Right hindlimb (tissue), 1 donor: ENCODE measurements around the gene ZC3H4.
A peak's percentile ranks its signal among the peaks of the same experiment; 100 is the strongest.
"Not testable (repeated sequence)": the region's sequence is repeated elsewhere in the genome, so short reads cannot be mapped to it uniquely, and the experiment has no call there.

Source experiments
- DNase-seq: peaks from one replicate; pipeline ENCODE4 v3.0.0-alpha.2; 2018

Gene ZC3H4

DNA sequence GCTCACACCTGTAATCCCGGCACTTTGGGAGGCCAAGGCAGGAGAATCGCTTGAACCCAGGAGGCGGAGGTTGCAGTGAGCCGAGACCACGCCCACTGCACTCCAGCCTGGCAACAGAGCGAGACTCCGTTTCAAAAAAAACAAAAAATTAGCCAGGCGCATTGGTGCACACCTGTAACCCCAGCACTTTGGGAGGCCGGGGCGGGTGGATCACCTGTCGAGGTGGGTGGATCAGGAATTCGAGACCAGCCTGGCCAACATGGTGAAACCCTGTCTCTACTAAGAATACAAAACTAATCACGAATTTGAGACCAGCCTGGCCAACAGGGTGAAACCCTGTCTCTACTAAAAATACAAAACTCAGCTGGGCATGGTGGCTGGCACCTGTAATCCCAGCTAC lies 35.2 kb downstream of the ZC3H4 start:
- DNase-seq: not testable (repeated sequence)

DNA sequence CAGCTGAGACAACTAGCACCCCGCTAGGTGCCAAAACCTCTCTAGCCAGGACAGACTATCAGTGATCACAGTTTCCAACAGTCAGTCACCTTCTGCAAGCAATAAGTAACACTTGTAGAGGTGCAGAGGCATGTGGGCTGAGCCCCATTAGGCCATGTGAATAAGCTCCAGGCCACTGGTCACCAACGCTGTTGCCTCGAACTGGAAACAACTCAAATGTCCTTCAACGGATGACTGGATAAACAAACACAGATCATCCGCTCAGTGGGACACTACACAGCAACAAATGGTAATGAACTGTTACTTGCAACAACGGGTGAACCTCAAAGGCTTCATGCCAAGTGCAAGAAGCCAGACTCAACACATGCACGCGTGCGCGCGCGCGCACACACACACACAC lies 37.6 kb downstream of the ZC3H4 start:
- DNase-seq: no peak

- DNase-seq: no peak
These were observed 38.3 kb downstream of the ZC3H4 start for GRCh38 chr19:47075179-47075810.

- DNase-seq: no peak
These were observed 39.0 kb downstream of the ZC3H4 start for GRCh38 chr19:47074621-47075020.

- DNase-seq: no peak
These were observed 40.0 kb downstream of the ZC3H4 start for GRCh38 chr19:47073574-47073973.

DNA sequence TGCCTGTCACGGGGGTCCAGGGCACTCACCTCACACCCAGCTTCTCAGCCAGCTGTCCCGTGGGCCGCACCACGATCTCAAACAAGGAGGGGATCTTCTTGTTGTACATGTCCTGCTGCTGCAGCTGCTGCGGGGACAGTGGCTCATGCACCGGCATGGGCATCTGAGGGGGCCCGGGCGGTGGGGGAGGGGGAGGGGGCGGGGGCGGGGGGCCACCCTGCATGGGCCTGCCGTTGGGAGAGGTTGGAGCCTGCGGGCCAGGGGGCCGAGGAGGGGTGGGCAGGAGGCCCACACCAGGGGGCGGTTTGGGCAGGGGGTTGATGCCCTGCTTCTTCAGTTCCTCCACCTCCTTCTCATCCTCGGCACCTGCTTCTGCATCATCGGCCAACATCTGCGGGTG lies 41.3 kb downstream of the ZC3H4 start:
- DNase-seq: no peak

- DNase-seq: no peak
These were observed 41.8 kb downstream of the ZC3H4 start for GRCh38 chr19:47071731-47072130.

- DNase-seq: no peak
These were observed 42.8 kb downstream of the ZC3H4 start for GRCh38 chr19:47070756-47071155.

DNA sequence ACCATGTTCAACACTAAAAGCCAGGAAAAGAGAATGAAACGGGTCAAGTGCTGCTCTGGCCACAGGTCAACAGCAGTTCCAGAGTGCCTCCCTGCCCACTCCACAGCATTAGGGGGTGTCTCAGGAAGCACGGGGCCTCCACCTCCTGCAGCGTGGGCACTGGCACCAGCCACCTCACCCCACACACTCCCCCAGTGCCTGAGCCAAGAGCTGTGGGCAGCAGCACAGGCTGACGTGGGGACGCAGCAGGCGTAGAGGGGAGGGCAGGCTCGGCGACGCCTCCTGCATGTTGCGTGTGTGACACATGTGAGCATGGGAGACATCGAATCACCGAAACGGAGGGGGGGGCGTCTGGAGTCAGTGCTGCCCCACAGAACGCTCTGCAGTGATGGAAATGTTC lies 43.8 kb downstream of the ZC3H4 start:
- no peak for DNase-seq

- no peak for DNase-seq
These were observed 44.6 kb downstream of the ZC3H4 start for GRCh38 chr19:47068876-47069406.

GRCh38 chr19:47068246-47068645 lies 45.3 kb downstream of the ZC3H4 start:
- DNase-seq: no peak

DNA sequence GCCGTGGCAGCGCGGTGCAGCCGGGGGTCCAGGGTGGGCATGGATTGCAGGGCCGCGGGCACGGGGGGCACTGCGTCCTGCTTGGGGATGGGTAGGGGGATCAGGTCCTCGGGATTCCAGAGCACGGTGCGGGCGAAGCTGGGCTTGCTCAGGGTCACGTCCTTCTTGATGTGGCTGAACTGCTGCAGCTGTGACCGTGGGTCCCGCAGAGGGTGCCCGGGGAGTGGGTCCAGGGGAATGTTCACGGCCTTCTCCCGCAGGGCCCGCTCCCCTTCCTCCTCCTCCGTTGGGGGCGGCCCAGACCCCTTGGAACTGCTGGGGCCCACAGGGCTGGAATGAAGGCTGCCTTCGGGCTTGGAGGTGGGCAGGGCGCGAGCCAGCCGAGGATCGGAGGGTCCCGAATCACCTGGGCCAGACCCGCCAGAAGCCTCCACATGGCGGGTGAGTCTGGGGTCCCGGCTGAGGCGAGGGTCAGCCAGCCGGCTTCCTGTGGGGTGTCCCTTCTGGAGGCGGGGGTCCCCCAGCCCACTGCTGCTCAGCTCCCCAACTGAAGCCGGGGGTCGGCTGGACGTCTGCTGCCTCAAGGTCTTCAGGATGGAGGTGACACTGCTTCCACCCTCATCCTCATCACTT lies 46.2 kb downstream of the ZC3H4 start:
- no peak for DNase-seq

- no peak for DNase-seq
These were observed 47.0 kb downstream of the ZC3H4 start for GRCh38 chr19:47066376-47067214.

DNA sequence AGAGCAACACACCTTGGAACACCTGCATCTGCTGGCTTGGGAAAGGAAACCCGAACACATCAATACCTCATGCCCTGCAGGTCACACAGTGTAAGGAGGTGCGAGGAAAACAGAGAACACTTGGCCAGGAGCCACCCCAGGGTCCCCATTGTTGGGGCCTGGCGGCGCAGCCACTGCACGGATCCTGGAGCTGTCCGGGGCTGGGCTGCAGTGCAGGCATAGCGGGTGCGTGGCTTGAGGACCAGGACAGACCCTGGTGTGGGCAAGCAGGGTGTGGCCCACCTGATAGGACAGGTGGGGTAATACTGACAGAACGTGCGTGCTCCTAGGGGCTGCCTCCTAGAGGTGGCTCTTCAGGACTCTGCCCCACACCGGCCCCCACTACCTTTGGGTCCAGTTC lies 48.3 kb downstream of the ZC3H4 start:
- DNase-seq: no peak

DNA sequence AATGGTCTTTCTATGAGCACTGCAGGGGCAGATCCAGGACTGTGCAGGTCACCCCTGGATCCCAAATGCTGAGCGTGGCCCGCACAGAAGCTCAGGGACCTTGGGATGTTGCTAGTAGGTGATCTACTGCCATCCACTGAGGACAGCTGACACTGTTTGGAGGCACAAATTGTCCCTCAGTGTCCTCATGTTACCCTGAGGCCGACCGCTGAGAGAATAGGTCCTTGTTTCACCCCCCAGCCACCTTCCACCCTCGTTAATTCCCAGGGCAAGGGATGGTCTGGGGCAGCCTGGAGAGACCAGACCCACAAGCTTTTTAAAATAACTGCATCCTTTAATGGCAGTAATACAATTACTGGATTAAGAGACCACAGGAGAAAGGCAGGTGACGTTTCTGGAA lies 49.7 kb downstream of the ZC3H4 start:
- no peak for DNase-seq

GRCh38 chr19:47058621-47059022 lies 55.0 kb downstream of the ZC3H4 start:
- no peak for DNase-seq

GRCh38 chr19:47057328-47057727 lies 56.2 kb downstream of the ZC3H4 start:
- peak; percentile 7 for DNase-seq

GRCh38 chr19:47056411-47056810 lies 57.2 kb downstream of the ZC3H4 start:
- DNase-seq: no peak

GRCh38 chr19:47050562-47050961 lies 63.0 kb downstream of the ZC3H4 start:
- DNase-seq: not testable (repeated sequence)

DNA sequence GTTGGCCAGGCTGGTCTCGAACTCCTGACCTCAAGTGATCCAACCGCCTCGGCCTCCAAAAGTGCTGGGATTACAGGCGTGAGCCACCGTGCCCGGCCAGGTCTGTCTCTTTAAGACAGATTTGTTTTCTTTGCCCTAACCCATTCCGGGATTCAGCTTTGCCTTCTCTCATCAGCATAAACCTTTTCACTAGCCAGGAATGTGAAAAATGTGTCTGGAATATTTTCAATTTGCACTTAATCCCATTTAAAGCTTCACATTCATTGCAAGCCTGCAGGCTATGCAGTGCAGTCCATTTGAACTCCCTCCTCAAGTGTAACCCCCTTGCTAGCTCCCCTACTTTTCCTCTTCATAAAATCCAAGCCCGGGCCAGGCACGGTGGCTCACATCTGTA lies 64.3 kb downstream of the ZC3H4 start:
- no peak for DNase-seq

DNA sequence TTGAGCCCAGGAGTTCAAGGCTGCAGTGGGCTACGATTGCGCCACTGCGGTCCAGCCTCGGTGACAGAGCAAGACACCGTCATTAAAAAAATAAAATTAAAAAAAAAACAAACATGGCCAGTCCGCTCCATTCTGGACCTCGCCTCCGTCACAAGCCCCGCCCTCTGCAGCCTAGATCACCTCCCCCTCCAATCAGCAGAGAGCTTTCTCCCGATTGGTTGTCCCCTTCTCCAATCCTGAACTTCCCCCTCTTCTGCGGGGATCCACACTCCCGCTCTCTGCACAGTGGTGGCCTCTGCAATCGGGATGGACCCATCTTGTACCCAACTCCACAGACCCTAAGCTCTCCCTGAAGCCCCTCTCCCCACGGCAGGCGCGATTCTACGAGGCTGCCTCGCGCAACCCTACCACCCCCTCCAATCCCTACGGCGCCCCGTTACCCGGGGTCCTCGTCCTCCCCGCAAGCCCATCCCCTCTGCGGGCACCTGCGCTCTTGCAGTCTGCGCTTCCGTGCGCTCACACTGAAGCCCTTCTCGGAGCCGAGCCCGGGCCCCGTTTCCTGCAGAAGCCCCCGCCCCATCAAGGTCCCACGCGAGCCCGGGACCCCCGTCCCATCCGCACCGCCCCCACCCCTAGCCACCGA lies 65.7 kb downstream of the ZC3H4 start:
- peak; percentile 90 for DNase-seq

- no peak for DNase-seq
These were observed 66.3 kb downstream of the ZC3H4 start for GRCh38 chr19:47047272-47047762.

DNA sequence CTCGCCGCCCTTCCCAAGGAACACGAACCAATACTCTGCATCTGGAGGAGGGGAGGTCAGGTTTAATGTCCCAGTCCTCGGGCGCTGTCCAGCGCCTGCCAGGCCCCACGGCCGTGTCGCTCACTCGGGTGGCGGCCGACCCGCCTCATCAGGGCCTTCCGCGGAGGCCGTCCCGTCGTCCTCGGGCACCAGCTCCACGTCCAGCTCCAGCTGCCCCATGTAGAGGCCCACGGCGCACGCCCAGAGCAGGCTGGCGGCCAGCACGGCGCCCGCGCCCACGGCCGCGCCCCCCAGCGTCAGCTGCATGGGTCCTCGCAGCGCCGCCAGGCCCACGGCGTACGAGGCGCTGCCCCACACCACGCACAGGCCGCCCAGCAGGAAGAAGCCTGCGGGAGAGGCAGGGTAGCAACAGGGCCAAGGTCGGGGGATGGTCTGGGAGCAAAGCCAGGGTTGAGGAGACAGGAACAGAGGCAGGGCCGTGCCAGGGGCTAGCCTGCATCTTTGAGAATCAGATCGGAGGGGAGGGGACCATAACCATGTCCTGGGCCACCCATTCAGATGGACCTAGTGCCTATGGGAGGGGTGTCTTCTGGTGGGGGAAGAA lies 67.6 kb downstream of the ZC3H4 start:
- DNase-seq: no peak
